HG02970 (cell line): ENCODE measurements around the gene BUB1.
"Not testable (repeated sequence)": the region's sequence is repeated elsewhere in the genome, so short reads cannot be mapped to it uniquely, and the experiment has no call there.

Experiments
- ATAC-seq: cut with Tn5 transposase; IDR thresholded peaks from one replicate; pipeline ENCODE4 v1.9.1; 2021; ENCODE audit warnings: mild to moderate bottlenecking, moderate library complexity, moderate number of reproducible peaks; ENCODE audit not compliant: unreplicated experiment, low FRiP score

The BUB1 gene

DNA sequence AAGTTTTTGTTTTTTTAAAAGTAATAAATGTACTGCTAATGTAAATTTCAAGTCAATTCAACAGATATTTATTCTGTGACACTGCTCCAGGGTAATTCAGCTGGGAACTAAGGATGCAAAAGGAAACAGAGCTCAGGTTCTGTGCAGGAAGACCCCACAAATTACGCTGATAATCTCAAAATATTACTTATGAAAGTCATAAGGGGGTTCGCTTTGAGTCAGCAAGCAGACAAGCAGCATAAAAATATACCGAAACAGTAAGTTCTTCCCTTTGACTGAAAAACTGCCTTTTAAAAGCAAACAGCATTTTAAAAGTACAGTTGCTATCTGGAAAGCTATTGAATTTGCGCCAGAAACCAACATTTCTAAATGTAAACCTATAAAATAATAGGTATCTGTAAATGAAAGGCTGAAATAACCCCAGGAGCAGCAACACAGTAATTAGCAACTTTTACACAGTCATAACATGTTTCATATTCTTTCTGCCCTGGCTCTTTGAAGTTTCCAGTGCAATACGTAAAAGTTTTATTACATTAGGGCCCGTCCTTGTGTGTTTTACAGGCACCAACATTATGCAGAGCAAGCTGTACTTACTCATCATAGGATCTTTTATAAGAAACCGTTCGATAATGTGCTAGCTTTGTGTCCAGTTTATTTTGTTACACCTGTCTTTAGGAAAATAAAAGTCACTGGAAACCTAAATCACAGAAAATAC lies 68.9 kb downstream of the BUB1 start:
- not testable (repeated sequence) for ATAC-seq

DNA sequence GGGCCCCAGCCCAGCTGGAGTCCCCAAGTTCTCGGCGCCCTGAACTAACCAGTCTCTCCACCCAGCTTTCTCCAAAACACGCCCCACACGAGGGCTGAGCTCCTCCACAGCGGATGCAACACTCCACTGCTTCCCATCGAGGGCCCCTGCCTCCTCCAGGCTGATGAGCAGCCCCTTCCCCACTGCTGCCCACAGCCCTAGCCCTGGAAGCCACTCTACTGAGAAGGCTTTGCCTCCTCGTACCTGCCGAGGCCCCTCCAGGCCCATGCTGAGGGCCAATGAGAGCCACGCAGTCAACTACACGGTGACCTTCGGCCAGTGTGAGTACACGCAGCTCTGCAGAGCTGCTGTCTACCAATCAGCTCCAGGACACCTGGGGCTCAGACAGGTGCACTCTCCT lies 72.8 kb downstream of the BUB1 start:
- not testable (repeated sequence) for ATAC-seq

DNA sequence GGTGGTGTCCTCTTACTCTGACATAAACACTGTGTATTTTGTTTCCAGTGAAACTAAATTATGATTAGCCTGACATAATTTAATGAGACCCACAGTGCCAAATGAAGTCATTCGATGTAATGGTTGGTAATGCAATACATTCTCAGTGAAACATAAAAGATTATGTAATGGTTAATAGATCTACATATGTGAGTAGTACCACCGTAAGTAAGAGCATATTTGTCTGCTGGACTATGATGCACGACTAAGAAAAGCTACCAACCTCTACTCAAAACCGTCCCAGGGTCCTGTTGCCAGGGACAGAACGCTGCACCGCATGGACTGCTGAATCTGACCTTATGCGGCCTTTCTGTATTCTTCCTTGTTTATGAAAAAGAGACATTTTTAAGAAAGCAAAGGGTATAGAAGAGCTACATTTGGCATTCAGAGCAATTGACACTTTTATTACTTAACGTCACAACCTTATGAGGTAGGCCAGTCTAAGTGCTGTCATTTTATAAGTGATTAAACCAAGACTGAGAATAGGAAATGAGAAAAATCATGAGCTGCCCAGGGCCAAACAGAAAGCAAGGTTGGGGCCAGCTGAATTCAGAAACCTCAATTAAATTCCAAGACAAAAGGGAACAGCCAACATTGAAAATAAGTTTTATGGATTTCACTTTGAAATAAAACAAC lies 73.8 kb downstream of the BUB1 start:
- ATAC-seq = not testable (repeated sequence)

DNA sequence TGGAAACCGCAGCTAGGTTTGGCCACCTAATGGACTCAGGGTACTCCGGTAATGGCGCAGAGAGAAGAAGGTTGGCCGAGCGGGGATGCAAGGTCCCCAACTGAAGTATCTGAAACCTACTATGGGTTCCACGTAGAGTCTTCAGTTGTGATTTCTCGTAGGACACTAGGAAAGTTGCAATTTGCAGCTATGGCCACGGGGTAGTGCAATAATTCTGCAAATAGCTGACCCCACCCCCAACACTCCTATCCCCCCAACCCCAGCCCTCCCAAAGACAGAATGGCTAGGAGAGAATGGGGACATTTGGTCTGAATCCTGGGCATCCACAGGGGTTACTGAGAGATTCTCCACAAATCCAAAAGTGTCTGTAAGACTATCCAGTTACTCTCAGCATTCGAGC lies 75.7 kb downstream of the BUB1 start:
- ATAC-seq = not testable (repeated sequence)

DNA sequence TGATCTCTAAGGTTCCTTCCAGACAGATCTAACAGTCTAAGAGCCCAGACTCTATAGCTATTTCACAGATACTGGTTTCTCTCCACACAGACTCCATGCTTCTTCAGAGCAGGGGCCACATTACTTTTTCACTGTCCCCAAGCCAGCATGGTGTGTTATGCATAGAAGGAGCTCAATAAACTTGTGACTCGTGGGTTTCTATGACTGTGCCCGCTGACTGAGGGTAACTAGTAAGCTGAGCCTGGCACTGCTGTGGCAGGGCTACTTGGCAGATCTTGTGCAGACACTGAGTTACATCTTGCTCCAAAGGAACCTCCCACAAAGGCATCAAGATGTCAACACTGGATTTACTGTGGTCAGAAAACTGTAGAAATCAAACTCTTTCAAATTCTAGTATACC lies 85.9 kb downstream of the BUB1 start:
- ATAC-seq = not testable (repeated sequence)

DNA sequence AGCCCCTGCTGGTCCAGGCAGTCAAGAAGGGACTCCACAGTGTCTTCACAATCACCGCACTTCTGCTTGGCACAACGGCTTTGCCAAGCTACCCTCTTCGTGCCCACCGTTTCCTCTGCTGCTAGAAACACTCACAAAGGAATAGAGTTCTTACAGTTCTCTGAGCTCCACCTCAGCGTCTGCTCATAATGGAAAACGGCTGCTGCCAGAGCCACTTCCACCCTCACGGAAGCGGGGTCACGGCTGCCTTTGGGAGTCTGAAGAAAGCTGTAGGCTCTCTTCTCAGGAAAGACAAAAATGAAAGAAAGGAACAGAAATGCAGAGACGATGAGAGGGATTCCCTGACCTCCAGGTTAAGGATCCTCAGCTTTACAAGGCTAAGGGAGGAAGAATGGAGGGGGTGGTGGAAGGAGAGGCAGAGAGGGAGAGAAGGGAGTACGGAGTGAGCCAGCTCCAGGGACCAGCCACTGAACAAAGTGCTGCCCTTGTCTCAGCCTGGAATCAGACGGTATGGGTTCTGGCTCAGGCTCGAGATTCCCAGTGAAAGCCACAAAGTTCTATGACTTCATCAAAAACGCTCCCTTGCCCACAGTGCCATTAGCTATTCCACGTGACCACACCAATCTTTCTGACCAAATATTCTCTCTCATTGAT lies 88.1 kb downstream of the BUB1 start:
- not testable (repeated sequence) for ATAC-seq

DNA sequence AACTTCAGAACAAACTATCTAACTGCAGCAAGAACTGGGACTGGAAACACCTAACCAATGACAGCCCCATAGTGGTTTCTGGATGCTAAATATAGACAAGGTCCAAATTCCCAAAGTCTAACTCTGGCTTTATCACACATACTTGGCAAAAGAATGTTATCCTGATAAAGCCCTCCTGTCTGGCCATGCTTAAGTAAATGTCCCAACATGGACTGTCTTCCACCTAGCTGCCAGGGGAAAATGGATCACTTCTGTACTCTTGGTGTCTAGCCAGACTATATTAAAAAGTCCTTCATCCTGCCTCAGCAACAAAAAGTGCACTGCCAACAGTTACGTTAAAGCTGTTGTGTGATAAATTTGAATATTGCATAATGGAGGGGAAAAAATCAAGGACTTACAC lies 89.3 kb downstream of the BUB1 start:
- ATAC-seq = not testable (repeated sequence)
